HTR-8/SVneo (cell line): Measurements from ENCODE around the gene MADCAM1.
A peak's percentile ranks its signal among the peaks of the same experiment; 100 is the strongest.

Experiments used
- DNase-seq: peaks from one replicate; pipeline ENCODE4 v3.0.0; 2011; ENCODE audit warnings: low spot score, mixed read lengths; ENCODE audit not compliant: insufficient read length
- FAIRE-seq: peaks from 2 replicates; lab custom pipeline; 2011; peaks lifted over from hg19 to GRCh38; lab: Jason Lieb, UNC

Gene MADCAM1

GRCh38 chr19:485583-486236, 10.6 kb upstream of the MADCAM1 start:
- DNase-seq, result no peak

GRCh38 chr19:488505-489417, 7.5 kb upstream of the MADCAM1 start:
- DNase-seq (peak; percentile 94), FAIRE-seq (peak; percentile 90)

More at GRCh38 chr19:485583-486236, 10.6 kb upstream of the MADCAM1 start:
- no peak for FAIRE-seq

GRCh38 chr19:489418-490196, 6.7 kb upstream of the MADCAM1 start:
- FAIRE-seq (no peak), DNase-seq (no peak)

DNA sequence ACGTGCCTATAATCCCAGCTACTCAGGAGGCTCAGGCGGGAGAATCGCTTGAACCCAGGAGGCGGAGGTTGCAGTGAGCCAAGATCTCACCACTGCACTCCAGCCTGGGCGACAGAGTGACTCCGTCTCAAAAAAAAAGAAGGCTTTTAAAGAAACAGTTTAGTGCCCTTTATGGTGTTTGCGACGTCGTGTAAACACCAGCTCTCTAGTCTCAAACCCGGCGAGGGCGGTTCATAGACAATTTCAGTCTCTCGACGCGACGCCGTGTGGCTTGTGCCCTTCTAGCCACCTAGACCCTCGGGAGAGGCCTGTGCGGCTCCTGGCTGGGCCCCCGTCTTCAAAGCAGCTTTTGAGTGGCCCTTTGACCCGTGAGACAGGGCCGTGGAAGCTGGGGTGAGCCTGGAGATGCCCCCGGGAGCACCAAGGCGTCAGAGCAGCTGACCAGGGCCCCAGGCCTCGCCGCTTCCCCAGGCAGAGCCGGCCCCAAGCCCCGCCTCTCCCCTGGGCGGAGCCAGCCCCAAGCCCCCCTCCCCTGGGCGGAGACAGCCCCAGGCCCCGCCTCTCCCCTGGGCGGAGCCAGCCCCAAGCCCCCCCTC, 5.0 kb upstream of the MADCAM1 start:
- no peak for FAIRE-seq
- no peak for DNase-seq

GRCh38 chr19:492091-492531, 4.2 kb upstream of the MADCAM1 start:
- FAIRE-seq, result no peak
- DNase-seq, result no peak

DNA sequence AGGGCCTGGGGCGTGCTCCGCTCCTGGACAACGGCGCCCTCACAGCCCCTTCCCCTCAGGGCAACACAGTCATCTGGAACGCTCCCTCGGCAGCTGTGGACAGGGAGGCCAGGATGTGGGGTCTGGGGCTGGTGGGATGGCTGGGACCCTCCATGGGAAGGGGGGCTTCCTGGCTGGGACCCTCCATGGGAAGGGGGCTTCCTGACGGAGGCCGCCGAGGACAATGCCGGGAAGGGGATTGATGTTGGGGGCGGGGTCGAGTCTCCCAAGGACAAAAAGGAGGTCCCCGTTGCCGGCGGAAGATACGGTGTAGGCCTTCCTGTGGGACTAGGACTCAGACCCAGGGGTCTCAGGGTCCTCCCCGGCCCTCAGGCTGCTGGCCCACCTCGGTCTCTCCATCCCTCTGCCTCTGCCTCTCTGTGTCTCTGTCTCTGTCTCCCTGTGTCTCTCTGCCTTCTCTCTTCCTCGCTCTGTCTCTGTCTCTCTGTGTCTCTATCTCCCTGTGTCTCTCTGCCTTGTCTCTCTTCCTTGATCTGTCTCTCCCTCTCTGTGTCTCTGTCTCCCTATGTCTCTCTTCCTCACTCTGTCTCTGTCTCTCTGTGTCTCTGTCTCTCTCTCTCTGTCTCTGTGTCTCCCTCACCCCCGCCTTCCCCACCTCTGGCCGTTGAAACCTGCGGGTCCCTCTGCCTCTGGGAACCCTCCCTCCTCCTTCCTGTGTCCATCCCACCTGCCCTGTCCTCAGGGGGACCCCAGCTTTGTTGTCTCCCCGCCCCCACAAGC, 2.7 kb upstream of the MADCAM1 start:
- FAIRE-seq, result no peak
- DNase-seq, result no peak

DNA sequence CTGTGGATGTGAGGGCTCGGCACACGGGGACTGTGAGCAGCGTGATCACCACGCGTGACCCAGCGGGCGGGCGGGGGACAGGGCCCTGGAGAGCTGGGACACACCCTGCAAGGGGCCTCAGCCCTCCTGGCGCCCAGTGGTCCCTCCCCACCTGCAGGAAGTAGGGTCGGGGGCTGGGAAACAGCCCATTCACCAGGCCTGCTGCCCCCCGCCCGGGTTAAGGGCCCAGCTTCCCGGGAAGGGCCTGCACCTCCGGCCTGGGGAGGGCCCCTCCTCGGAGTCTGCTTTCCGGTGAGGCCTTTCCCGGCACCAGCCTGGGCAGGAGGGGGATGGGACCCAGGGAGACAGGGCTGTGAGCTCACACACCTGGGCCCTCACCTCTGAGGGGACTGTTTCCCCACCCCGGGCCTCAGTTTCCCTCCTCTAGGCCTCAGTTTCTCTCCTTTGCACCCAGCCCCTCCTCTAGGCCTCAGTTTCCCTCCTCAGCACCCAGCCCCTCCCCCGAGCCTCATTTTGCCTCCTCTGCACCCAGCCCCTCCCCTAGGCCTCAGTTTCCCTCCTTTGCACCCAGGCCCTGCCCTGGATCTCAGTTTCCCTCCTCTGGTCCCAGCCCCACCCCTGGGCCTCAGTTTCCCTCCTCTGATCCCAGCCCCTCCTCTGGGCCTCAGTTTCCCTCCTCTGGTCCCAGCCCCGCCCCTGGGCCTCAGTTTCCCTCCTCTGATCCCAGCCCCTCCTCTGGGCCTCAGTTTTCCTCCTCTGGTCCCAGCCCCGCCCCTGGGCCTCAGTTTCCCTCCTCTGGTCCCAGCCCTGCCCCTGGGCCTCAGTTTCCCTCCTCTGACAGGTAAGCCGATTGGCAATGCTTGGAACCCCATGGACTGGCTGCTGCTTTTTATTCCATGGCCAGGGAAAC, 1.9 kb upstream of the MADCAM1 start:
- FAIRE-seq, result no peak
- DNase-seq, result no peak

- FAIRE-seq (no peak), DNase-seq (no peak)
Measured at GRCh38 chr19:495081-495401, 1.2 kb upstream of the MADCAM1 start.

DNA sequence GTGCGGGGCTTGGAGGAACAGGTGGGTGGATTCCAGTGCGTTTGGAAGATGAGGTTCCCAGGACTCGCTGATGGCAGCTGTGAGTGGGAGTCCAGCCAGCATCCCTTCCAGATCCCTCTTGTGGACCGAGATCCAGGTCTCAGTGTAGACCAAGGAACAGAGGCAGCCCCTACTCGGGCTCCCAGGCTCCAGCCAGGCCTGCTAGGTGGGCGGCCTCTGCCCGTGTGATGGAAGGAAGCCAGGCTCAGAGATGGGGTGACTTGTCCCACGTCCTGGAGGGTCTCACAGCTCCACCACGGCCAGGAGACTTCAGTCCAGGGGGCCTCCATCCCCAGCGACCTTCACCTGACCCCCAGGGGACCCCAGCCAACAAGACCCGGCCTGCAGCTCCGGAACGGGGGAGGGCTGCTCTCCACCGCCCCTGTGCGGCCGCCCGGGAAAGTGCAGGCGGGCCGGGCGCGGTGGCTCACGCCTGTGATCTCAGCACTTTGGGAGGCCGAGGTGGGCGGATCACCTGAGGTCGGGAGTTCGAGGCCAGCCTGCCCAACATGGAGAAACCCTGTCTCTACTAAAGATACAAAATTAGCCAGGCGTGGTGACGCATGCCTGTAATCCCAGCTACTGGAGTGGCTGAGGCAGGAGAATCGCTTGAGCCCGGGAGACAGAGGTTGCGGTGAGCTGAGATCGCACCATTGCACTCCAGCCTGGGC, 729 bp upstream of the MADCAM1 start:
- FAIRE-seq, result no peak
- peak; percentile 54 for DNase-seq

- DNase-seq, result no peak
- no peak for FAIRE-seq
Measured at GRCh38 chr19:496986-497385, 700 bp downstream of the MADCAM1 start.

DNA sequence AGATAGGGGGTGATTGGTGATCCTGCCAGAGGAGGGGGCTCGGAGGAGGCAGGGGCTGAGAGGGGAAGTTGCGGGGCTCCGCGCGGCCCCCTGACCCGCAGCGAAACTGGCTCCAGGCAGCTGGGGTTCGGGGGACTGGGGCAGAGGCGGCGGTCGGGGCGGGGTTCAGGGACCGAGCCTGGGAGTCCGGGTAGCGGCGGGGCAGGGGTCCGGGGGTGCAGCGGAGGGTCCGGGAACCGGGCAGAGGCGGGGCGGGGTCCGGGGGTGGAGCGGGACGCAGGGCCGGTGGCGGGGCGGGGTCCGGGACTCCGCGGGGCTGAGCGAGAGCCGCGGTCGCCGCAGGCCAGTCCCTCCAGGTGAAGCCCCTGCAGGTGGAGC, 1.2 kb downstream of the MADCAM1 start:
- DNase-seq (no peak), FAIRE-seq (no peak)

GRCh38 chr19:497869-498510, 1.7 kb downstream of the MADCAM1 start:
- FAIRE-seq (no peak), DNase-seq (no peak)

- no peak for FAIRE-seq
Measured at GRCh38 chr19:498511-498891, 2.2 kb downstream of the MADCAM1 start.

GRCh38 chr19:498977-499623, 2.8 kb downstream of the MADCAM1 start:
- FAIRE-seq (peak; percentile 52), DNase-seq (no peak)

More at GRCh38 chr19:498511-498891, 2.2 kb downstream of the MADCAM1 start:
- no peak for DNase-seq

DNA sequence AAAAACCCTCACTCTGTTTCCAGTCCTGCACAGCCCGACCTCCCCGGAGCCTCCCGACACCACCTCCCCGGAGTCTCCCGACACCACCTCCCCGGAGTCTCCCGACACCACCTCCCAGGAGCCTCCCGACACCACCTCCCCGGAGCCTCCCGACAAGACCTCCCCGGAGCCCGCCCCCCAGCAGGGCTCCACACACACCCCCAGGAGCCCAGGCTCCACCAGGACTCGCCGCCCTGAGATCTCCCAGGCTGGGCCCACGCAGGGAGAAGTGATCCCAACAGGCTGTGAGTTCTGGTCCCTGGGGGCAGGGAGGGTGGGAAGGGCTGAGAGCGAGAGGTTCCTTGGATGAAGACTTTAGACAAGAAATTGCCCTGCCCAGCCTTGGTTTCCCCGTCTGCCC, 5.4 kb downstream of the MADCAM1 start:
- no peak for DNase-seq
- FAIRE-seq, result no peak

GRCh38 chr19:504616-505015, 8.3 kb downstream of the MADCAM1 start:
- FAIRE-seq (no peak), DNase-seq (no peak)
